ENCODE results near the gene CXorf65.

CXorf65 gene

DNA sequence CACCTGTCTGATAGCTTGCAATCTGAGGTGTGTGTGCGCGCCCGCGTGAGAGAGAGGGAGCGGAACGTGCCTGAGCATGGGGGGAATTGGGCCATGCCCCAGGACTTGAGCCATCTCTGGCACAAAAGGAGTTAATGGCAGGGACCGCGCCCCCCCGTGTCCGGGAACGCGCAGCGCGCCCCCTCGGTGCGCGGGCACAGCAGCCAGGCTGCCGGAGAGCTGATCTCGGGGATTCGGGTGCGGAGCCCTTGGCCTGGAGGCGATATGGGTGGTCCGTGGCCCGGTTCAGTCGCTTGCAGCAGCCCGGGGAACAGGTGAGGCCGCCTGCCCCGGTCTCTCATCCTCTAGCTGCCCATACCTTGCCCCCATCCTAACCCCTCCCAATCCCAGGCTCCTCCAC is 38.1 kb upstream of the CXorf65 start, which contains the start of gene NLGN3:
NLGN3 (plus strand) TSS at position 191 of the 400 bp plus-strand sequence. CDS start 2,909 bp downstream, outside the sequence.
- Histone ChIP-seq H3K27me3 (ENCODE audit: insufficient read depth, poor library complexity, severe bottlenecking) (no peaks in the 10 kb centered on the region), H3K4me3 (replicated peaks; ENCODE audit: insufficient read depth, low read length) (no peak within 1 kb of the TSS)
- no peak for DNase-seq (ENCODE audit: low read depth in 1 of 2, low spot score in 1 of 2)

DNA sequence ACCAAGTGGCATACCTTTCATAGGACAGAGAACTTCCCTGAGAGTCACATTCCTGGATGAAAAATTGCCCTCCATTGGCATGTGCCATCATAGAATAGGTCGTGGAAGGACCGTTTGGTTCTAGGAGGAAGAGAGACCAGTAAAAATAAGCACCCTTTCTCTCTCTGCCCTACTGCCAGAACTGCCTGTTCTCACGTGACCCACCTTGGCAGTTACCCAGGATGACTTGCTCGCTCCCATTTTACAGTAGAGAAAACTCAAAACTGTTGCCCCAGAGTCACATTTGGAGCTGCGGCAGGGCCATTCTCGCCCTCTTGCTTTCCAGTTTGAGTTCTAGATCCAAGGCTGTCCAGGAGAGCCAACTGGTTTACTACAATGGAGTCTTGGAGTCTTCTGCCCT is 37.0 kb upstream of the CXorf65 start:
- TF ChIP-seq GABPA (IDR thresholded peaks at IDR 0.05; ENCODE audit: low read depth) = no peak
- TF ChIP-seq, protein P1, sequence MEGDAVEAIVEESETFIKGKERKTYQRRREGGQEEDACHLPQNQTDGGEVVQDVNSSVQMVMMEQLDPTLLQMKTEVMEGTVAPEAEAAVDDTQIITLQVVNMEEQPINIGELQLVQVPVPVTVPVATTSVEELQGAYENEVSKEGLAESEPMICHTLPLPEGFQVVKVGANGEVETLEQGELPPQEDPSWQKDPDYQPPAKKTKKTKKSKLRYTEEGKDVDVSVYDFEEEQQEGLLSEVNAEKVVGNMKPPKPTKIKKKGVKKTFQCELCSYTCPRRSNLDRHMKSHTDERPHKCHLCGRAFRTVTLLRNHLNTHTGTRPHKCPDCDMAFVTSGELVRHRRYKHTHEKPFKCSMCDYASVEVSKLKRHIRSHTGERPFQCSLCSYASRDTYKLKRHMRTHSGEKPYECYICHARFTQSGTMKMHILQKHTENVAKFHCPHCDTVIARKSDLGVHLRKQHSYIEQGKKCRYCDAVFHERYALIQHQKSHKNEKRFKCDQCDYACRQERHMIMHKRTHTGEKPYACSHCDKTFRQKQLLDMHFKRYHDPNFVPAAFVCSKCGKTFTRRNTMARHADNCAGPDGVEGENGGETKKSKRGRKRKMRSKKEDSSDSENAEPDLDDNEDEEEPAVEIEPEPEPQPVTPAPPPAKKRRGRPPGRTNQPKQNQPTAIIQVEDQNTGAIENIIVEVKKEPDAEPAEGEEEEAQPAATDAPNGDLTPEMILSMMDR (IDR thresholded peaks at IDR 0.05; ENCODE audit: insufficient read depth, low read length) = no peak
- TF ChIP-seq POLR2AphosphoS5 (IDR thresholded peaks at IDR 0.05; ENCODE audit: low read depth) = no peak
- TF ChIP-seq, protein P2, sequence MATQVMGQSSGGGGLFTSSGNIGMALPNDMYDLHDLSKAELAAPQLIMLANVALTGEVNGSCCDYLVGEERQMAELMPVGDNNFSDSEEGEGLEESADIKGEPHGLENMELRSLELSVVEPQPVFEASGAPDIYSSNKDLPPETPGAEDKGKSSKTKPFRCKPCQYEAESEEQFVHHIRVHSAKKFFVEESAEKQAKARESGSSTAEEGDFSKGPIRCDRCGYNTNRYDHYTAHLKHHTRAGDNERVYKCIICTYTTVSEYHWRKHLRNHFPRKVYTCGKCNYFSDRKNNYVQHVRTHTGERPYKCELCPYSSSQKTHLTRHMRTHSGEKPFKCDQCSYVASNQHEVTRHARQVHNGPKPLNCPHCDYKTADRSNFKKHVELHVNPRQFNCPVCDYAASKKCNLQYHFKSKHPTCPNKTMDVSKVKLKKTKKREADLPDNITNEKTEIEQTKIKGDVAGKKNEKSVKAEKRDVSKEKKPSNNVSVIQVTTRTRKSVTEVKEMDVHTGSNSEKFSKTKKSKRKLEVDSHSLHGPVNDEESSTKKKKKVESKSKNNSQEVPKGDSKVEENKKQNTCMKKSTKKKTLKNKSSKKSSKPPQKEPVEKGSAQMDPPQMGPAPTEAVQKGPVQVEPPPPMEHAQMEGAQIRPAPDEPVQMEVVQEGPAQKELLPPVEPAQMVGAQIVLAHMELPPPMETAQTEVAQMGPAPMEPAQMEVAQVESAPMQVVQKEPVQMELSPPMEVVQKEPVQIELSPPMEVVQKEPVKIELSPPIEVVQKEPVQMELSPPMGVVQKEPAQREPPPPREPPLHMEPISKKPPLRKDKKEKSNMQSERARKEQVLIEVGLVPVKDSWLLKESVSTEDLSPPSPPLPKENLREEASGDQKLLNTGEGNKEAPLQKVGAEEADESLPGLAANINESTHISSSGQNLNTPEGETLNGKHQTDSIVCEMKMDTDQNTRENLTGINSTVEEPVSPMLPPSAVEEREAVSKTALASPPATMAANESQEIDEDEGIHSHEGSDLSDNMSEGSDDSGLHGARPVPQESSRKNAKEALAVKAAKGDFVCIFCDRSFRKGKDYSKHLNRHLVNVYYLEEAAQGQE (IDR thresholded peaks at IDR 0.05; ENCODE audit: insufficient replicate concordance, low read depth) = no peak
- TF ChIP-seq SPI1 (IDR thresholded peaks at IDR 0.05; ENCODE audit: borderline replicate concordance, low read depth) = no peak
- Histone ChIP-seq H3K27ac (replicated peaks) (no peak overlapping the region), H3K27me3 (ENCODE audit: insufficient read depth, poor library complexity, severe bottlenecking) (no peaks in the 10 kb centered on the region), H3K4me3 (replicated peaks; ENCODE audit: insufficient read depth, low read length) (no peak overlapping the region)
- no peak for DNase-seq (ENCODE audit: low read depth in 1 of 2, low spot score in 1 of 2)

More for the DNA sequence above, 38.1 kb upstream of the CXorf65 start, which contains the start of gene NLGN3:
- no peak within 1 kb of the TSS for H3K27ac ChIP-seq (replicated peaks)
- no peak for TF ChIP-seq GABPA (IDR thresholded peaks at IDR 0.05; ENCODE audit: low read depth)
- TF ChIP-seq, protein P2 (IDR thresholded peaks at IDR 0.05; ENCODE audit: insufficient replicate concordance, low read depth) = no peak
- TF ChIP-seq POLR2AphosphoS5 (IDR thresholded peaks at IDR 0.05; ENCODE audit: low read depth) = no peak
- TF ChIP-seq SPI1 (IDR thresholded peaks at IDR 0.05; ENCODE audit: borderline replicate concordance, low read depth) = no peak

DNA sequence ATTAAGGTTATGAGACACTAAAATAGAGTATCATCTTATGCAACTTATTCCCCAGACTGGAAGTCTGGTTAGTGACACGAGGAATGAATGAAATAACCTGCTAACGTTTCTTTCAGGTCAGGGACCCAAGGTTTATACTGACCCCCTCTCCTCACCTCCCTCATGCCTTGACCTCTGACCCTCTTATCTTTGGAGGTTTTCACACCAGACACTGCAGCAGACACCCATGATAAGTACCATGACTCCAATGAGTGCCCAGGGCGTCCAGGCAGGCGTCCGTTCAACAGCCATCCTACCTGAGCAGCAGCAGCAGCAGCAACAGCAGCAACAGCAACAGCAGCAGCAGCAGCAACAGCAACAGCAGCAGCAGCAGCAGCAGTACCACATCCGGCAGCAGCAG is 33.9 kb upstream of the CXorf65 start:
- TF ChIP-seq, protein P1 (IDR thresholded peaks at IDR 0.05; ENCODE audit: insufficient read depth, low read length) = no peak
- TF ChIP-seq GABPA (IDR thresholded peaks at IDR 0.05; ENCODE audit: low read depth) (no peak), POLR2AphosphoS5 (IDR thresholded peaks at IDR 0.05; ENCODE audit: low read depth) (no peak), SPI1 (IDR thresholded peaks at IDR 0.05; ENCODE audit: borderline replicate concordance, low read depth) (no peak)
- TF ChIP-seq, protein P2 (IDR thresholded peaks at IDR 0.05; ENCODE audit: insufficient replicate concordance, low read depth) = no peak
- Histone ChIP-seq H3K27ac (replicated peaks) (no peak overlapping the region), H3K27me3 (ENCODE audit: insufficient read depth, poor library complexity, severe bottlenecking) (no peaks in the 10 kb centered on the region), H3K4me3 (replicated peaks; ENCODE audit: insufficient read depth, low read length) (no peak overlapping the region)
- no peak for DNase-seq (ENCODE audit: low read depth in 1 of 2, low spot score in 1 of 2)

Data from HL-60 (cell line).